Right atrium auricular region (tissue), 2 donors: ENCODE measurements around the gene KRTAP1-5. TPM values are rescaled to one million over a fixed set of nuclear protein-coding genes. Genes with fewer than 3 reads are reported as not detected.
"Not testable (repeated sequence)": the region's sequence is repeated elsewhere in the genome, so short reads cannot be mapped to it uniquely, and the experiment has no call there.

Experiments
- DNase-seq: peaks from one replicate; pipeline ENCODE4 v3.0.0-alpha.2; 2019; ENCODE audit warnings: low spot score
- H3K27ac ChIP-seq, 2 donors: fragments of 200-600 bp; sonication (generic); 1 replicate in 1 of 2; 2 replicates in 1 of 2; pipeline ENCODE4 v1.5.1; 2016 to 2019
- H3K27me3 ChIP-seq, 2 donors: fragments of 200-600 bp; sonication (generic); one replicate each; pipeline versions ENCODE4 v1.5.1 to v1.6.0; 2017 to 2019
- H3K36me3 ChIP-seq: fragments of 200-600 bp; sonication (generic); one replicate; pipeline ENCODE4 v1.5.1; 2016
- H3K4me1 ChIP-seq, 2 donors: fragments of 200-600 bp; sonication (generic); one replicate each; pipeline versions ENCODE4 v1.5.1 to v1.6.0; 2017 to 2019
- H3K4me3 ChIP-seq, 2 donors: fragments of 200-600 bp; sonication (generic); 1 replicate in 1 of 2; 2 replicates in 1 of 2; pipeline ENCODE4 v1.5.1; 2017 to 2019; ENCODE audit warnings: mild to moderate bottlenecking in 1 of 2, moderate library complexity in 1 of 2
- H3K9me3 ChIP-seq, 2 donors: fragments of 200-600 bp; sonication (generic); one replicate each; pipeline ENCODE4 v1.5.1; 2019
- CTCF ChIP-seq, 2 donors: fragments of 200-600 bp; sonication (generic); IDR thresholded peaks; one replicate each; pipeline ENCODE4 v1.5.1; 2019; ENCODE audit warnings: antibody characterized with exemption in 2 of 2
- total RNA-seq, 2 donors: library from RNA; depleted of rRNA; stranded (reverse); fragments of >200 nt; gene quantifications; one replicate each; pipeline ENCODE4 v1.1.0, GENCODE V29; 2016

The KRTAP1-5 gene
- total RNA-seq, 2 donors from 2014 or later: not detected

GRCh38 chr17:41052566-41052965 lies 25.6 kb upstream of the KRTAP1-5 start:
- TF ChIP-seq CTCF (IDR thresholded peaks at IDR 0.05): no peak
- H3K36me3 ChIP-seq: no peaks in the 10 kb centered on the region
- no peak overlapping the region for H3K27ac ChIP-seq
- H3K4me1 ChIP-seq: no peaks in the 10 kb centered on the region
- no peaks in the 10 kb centered on the region for H3K27me3 ChIP-seq
- H3K9me3 ChIP-seq: peaks cover 0 to 13% of the 10 kb centered on the region in 2 donors
- no peak for DNase-seq
- no peak overlapping the region for H3K4me3 ChIP-seq

GRCh38 chr17:41049110-41049509 lies 22.1 kb upstream of the KRTAP1-5 start:
- Histone ChIP-seq H3K4me3 (no peak overlapping the region), H3K4me1 (no peaks in the 10 kb centered on the region), H3K36me3 (no peaks in the 10 kb centered on the region), H3K27ac (no peak overlapping the region), H3K27me3 (no peaks in the 10 kb centered on the region), H3K9me3 (peaks cover 0 to 8% of the 10 kb centered on the region in 2 donors)
- DNase-seq: no peak
- TF ChIP-seq CTCF (IDR thresholded peaks at IDR 0.05): no peak

- Histone ChIP-seq H3K4me1 (no peaks in the 10 kb centered on the region), H3K4me3 (no peak overlapping the region), H3K9me3 (peaks cover 0 to 4% of the 10 kb centered on the region in 2 donors), H3K27ac (no peak overlapping the region), H3K27me3 (no peaks in the 10 kb centered on the region), H3K36me3 (no peaks in the 10 kb centered on the region)
- no peak for TF ChIP-seq CTCF (IDR thresholded peaks at IDR 0.05)
- no peak for DNase-seq
Measured at GRCh38 chr17:41048441-41048840, 21.4 kb upstream of the KRTAP1-5 start.

GRCh38 chr17:41046735-41047465 lies 19.9 kb upstream of the KRTAP1-5 start, which contains the start of gene KRTAP2-1:
TSS of gene KRTAP2-1 (minus strand) at chr17:41047316. CDS start at chr17:41047267, 49 bp downstream.
- not testable (repeated sequence) for H3K9me3 ChIP-seq, H3K27me3 ChIP-seq, DNase-seq, H3K4me1 ChIP-seq, H3K27ac ChIP-seq, H3K4me3 ChIP-seq, H3K36me3 ChIP-seq

GRCh38 chr17:41042953-41043352 lies 15.9 kb upstream of the KRTAP1-5 start:
- Histone ChIP-seq H3K27ac (no peak overlapping the region), H3K27me3 (no peaks in the 10 kb centered on the region), H3K4me1 (no peaks in the 10 kb centered on the region), H3K36me3 (no peaks in the 10 kb centered on the region), H3K4me3 (no peak overlapping the region), H3K9me3 (no peaks in the 10 kb centered on the region)
- DNase-seq: no peak
- TF ChIP-seq CTCF (IDR thresholded peaks at IDR 0.05): no peak

GRCh38 chr17:41040783-41041571 lies 14.0 kb upstream of the KRTAP1-5 start, which contains the start of gene KRTAP1-1:
TSS of gene KRTAP1-1 (minus strand) at chr17:41041450. CDS start at chr17:41041397, 53 bp downstream.
- not testable (repeated sequence) for H3K36me3 ChIP-seq, H3K27ac ChIP-seq, H3K4me1 ChIP-seq, DNase-seq, H3K27me3 ChIP-seq, H3K4me3 ChIP-seq, H3K9me3 ChIP-seq
